Muscle of leg (tissue), 11 donors: Measurements from ENCODE around the gene CLRN3. TPM values are rescaled to one million over a fixed set of nuclear protein-coding genes. Genes with fewer than 3 reads are reported as not detected.

Experiments
- DNase-seq: peaks from one replicate; pipeline ENCODE4 v3.0.0; 2013
- H3K27ac ChIP-seq: one replicate; pipeline ENCODE4 v1.5.1; 2013; ENCODE audit warnings: mild to moderate bottlenecking, low read length, control low read depth
- H3K27me3 ChIP-seq: one replicate; pipeline ENCODE4 v1.6.1; 2013; ENCODE audit warnings: low read length; ENCODE audit not compliant: control insufficient read depth, insufficient read depth
- H3K36me3 ChIP-seq: one replicate; pipeline ENCODE4 v1.6.1; 2013; ENCODE audit warnings: low read length; ENCODE audit not compliant: control insufficient read depth, insufficient read depth
- H3K4me1 ChIP-seq: one replicate; pipeline ENCODE4 v1.6.1; 2013; ENCODE audit warnings: low read length; ENCODE audit not compliant: control insufficient read depth, insufficient read depth
- H3K4me3 ChIP-seq: one replicate; pipeline ENCODE4 v1.5.1; 2013; ENCODE audit warnings: low read length, control low read depth
- H3K9me3 ChIP-seq: replicated peaks from 2 replicates; pipeline ENCODE4 v1.6.1; 2013; ENCODE audit warnings: low read depth, low read length; ENCODE audit not compliant: control insufficient read depth
- WGBS: methylation state at CpG from one replicate; pipeline ENCODE4 v1.1.5; 2013; ENCODE audit warnings: missing lambda C conversion rate; ENCODE audit not compliant: insufficient coverage; 5-methylcytosine and 5-hydroxymethylcytosine counted together
- polyA plus RNA-seq, 8 donors: library from polyadenylated mRNA; unstranded; fragments of 120-200 nt; gene quantifications; one replicate each; pipeline versions ENCODE4 v1.2.1 to v1.2.3, GENCODE V29; 2013; ENCODE audit warnings: inconsistent platforms in 1 of 8, low replicate concordance in 1 of 8; ENCODE audit not compliant: insufficient read length in 8 of 8, insufficient read depth in 1 of 8
- total RNA-seq: library from RNA; stranded (reverse); fragments of 120-200 nt; gene quantifications from one replicate; pipeline ENCODE4 v1.2.4, GENCODE V29; 2013

The CLRN3 gene
- total and polyA plus RNA-seq, 9 donors: 0.09 to 4.4 (median 0.27) TPM; not detected in 2

DNA sequence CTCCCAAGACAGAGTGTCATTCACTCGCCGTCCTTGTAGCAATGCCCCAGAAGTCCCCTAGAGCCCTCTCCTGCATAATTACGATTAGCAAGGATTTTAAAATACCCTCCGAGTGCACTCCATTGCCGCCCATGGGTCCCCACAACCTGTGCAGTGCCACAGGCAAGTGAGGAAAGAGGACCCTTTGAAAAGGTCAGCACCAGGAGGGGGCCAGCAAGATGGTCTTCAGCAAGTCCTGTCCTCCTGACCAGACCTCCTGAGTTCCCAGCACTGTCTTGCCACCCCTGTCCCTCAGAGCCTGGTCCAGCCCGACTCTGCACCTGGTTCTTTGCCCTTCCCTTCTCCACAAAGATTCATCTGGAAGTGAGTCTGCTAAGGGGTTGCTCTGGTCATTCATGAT, 32.1 kb downstream of the CLRN3 start:
- no peak overlapping the region for H3K27ac ChIP-seq
- WGBS: 91% methylated on average over 4 of the region's 6 CpGs
- H3K4me3 ChIP-seq: no peak overlapping the region
- H3K36me3 ChIP-seq: no peaks in the 10 kb centered on the region
- H3K4me1 ChIP-seq: no peaks in the 10 kb centered on the region
- H3K9me3 ChIP-seq: peaks cover 3% of the 10 kb centered on the region
- DNase-seq: no peak
- no peaks in the 10 kb centered on the region for H3K27me3 ChIP-seq

DNA sequence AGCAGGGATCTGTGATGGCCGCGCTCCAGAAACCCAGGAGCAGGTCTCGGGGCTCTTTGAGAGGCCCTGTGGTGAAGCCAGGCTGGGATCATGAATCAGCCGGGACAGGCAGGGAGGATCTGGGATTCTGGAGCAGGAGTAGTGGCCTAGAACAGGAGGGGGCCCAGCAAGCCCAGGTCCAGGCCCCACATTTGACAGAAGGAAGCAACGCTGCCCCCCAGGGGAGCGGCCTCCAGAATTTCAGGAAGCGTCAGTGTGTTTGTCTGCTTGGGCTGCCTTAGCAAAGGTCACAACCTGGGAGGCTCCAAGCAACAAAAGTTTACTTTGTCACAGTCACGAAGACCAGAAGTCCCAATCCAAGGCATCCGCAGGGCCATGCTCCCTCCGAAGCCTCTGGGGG, 36.8 kb downstream of the CLRN3 start:
- Histone ChIP-seq H3K4me3 (no peak overlapping the region), H3K4me1 (no peaks in the 10 kb centered on the region), H3K27ac (no peak overlapping the region), H3K9me3 (peaks cover 2% of the 10 kb centered on the region), H3K36me3 (no peaks in the 10 kb centered on the region), H3K27me3 (no peaks in the 10 kb centered on the region)
- no peak for DNase-seq
- 73% methylated on average over 9 of the region's 10 CpGs for WGBS

DNA sequence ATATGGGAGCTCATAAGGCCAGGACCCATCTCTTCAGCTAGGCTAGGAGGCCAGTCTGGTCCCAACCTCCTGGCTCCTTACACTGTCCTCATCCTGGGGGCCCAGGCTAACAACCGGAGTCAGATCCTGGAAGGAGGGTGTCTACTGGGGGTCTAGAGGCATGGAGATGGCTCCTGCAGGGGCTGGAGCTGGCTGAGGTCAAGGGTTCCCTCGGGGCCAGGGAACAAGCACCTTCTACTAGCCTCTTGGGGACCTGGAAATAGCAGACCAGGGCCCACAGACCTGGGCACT, 37.2 kb downstream of the CLRN3 start:
- Histone ChIP-seq H3K9me3 (peaks cover 2% of the 10 kb centered on the region), H3K27me3 (no peaks in the 10 kb centered on the region), H3K4me1 (no peaks in the 10 kb centered on the region), H3K4me3 (no peak overlapping the region), H3K27ac (no peak overlapping the region), H3K36me3 (no peaks in the 10 kb centered on the region)
- 86% methylated on average over 1 of the region's 2 CpGs for WGBS
- no peak for DNase-seq

GRCh38 chr10:127854769-127855590, 37.8 kb downstream of the CLRN3 start:
- Histone ChIP-seq H3K4me3 (no peak overlapping the region), H3K36me3 (no peaks in the 10 kb centered on the region), H3K4me1 (no peaks in the 10 kb centered on the region), H3K9me3 (peaks cover 2% of the 10 kb centered on the region), H3K27ac (no peak overlapping the region), H3K27me3 (no peaks in the 10 kb centered on the region)
- peak; percentile 27 for DNase-seq
- 77% methylated on average over 7 of the region's 15 CpGs for whole genome bisulfite sequencing

- no peaks in the 10 kb centered on the region for H3K36me3 ChIP-seq
- DNase-seq: peak; percentile 74
- WGBS: 31% methylated on average over 17 of the region's 19 CpGs
Measured at GRCh38 chr10:127853868-127854768, 38.6 kb downstream of the CLRN3 start.

GRCh38 chr10:127852456-127852855, 40.3 kb downstream of the CLRN3 start:
- no peaks in the 10 kb centered on the region for H3K4me1 ChIP-seq
- H3K27ac ChIP-seq: no peak overlapping the region

More at GRCh38 chr10:127853868-127854768, 38.6 kb downstream of the CLRN3 start:
- no peaks in the 10 kb centered on the region for H3K4me1 ChIP-seq
- no peak overlapping the region for H3K27ac ChIP-seq
- H3K27me3 ChIP-seq: no peaks in the 10 kb centered on the region
- no peak overlapping the region for H3K4me3 ChIP-seq
- no peaks in the 10 kb centered on the region for H3K9me3 ChIP-seq

DNA sequence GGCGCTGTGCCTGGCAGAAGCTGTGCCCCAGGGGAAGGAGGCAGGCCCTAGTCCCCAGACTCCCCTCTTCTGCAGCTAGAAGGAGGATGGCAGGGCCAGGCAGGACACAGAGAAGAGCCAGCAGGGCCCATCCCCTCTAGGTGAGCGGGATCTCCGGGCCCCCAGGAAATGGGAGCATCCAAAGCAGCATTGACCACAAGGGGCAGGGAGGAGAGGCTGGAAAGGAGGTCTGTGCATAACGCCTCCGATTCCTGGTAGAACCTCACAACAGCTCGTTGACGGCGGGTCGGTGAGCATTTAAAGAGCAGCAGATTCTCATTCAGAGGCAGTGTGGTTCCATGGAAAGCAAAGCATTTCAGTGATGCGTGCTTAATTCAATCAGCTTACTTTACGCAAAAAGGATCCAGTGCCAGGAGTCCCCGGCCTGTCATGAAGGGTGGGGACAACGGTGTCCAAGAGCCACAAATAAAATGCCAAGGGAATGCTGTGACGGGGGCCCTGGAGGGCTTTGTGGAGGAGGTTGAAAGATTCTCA, 41.0 kb downstream of the CLRN3 start:
- Histone ChIP-seq H3K27ac (no peak overlapping the region), H3K36me3 (no peaks in the 10 kb centered on the region), H3K4me1 (no peaks in the 10 kb centered on the region), H3K4me3 (no peak overlapping the region), H3K27me3 (no peaks in the 10 kb centered on the region), H3K9me3 (no peaks in the 10 kb centered on the region)
- DNase-seq: no peak
- 76% methylated on average over 14 of the region's 14 CpGs for WGBS

More at GRCh38 chr10:127852456-127852855, 40.3 kb downstream of the CLRN3 start:
- DNase-seq: no peak
- Histone ChIP-seq H3K36me3 (no peaks in the 10 kb centered on the region), H3K27me3 (no peaks in the 10 kb centered on the region), H3K4me3 (no peak overlapping the region), H3K9me3 (no peaks in the 10 kb centered on the region)
- 81% methylated on average over 6 of the region's 7 CpGs for WGBS

GRCh38 chr10:127850944-127851343, 41.8 kb downstream of the CLRN3 start:
- WGBS: 76% methylated on average over 10 of the region's 10 CpGs
- H3K4me1 ChIP-seq: no peaks in the 10 kb centered on the region
- H3K36me3 ChIP-seq: no peaks in the 10 kb centered on the region
- H3K27ac ChIP-seq: no peak overlapping the region
- no peaks in the 10 kb centered on the region for H3K9me3 ChIP-seq
- H3K27me3 ChIP-seq: peaks cover 2% of the 10 kb centered on the region
- H3K4me3 ChIP-seq: no peak overlapping the region
- no peak for DNase-seq

GRCh38 chr10:127849921-127850320, 42.8 kb downstream of the CLRN3 start:
- DNase-seq: no peak
- Histone ChIP-seq H3K36me3 (no peaks in the 10 kb centered on the region), H3K27me3 (peaks cover 5% of the 10 kb centered on the region), H3K27ac (no peak overlapping the region), H3K4me3 (no peak overlapping the region), H3K4me1 (no peaks in the 10 kb centered on the region), H3K9me3 (no peaks in the 10 kb centered on the region)
- WGBS: 36% methylated on average over 6 of the region's 8 CpGs

- Histone ChIP-seq H3K4me1 (no peaks in the 10 kb centered on the region), H3K27ac (no peak overlapping the region), H3K4me3 (no peak overlapping the region), H3K9me3 (no peaks in the 10 kb centered on the region), H3K36me3 (no peaks in the 10 kb centered on the region), H3K27me3 (peaks cover 5% of the 10 kb centered on the region)
- DNase-seq: no peak
- WGBS: 100% methylated on average over 4 of the region's 8 CpGs
Measured at GRCh38 chr10:127849224-127849623, 43.5 kb downstream of the CLRN3 start.
